ENCODE measurements around the gene DDX1.

DNA sequence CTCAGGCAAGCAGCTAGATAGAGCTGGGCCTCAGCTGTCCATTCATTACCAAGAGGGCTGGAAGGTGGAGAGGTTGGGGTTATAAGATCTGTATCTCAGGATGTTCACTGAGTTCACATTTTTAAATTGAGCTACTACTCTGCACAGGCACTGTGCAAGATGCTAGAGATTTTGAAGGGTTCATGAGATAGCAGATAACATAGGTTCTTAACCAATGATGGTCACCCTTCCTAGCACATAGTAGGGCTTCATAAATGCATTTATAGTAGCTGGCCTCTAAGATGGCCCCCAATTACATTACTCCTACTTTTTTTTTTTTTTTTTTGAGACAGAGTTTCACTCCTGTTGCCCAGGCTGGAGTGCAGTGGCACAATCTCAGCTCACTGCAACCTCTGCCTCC lies 79.7 kb downstream of the DDX1 start:
- TF ChIP-seq CTCF (conservative IDR thresholded peaks at IDR 0.05; ENCODE audit: low read length) (no peak), EZH2phosphoT487 (IDR thresholded peaks at IDR 0.05; ENCODE audit: borderline replicate concordance, low read depth, low read length) (no peak)
